GM18505 (cell line): ENCODE measurements around the gene DDN.

Experiments
- ATAC-seq: cut with Tn5 transposase; IDR thresholded peaks from one replicate; pipeline ENCODE4 v1.9.1; 2021; ENCODE audit not compliant: unreplicated experiment
- POLR2A ChIP-seq: IDR thresholded peaks from 4 replicates; pipeline ENCODE4 v1.6.1; 2011; ENCODE audit warnings: borderline replicate concordance; ENCODE audit not compliant: insufficient read depth, insufficient read length; ENCODE audit errors: extremely low read depth

Gene DDN

GRCh38 chr12:49015196-49015595, 16.0 kb upstream of the DDN start:
- TF ChIP-seq POLR2A = no peak
- no peak for ATAC-seq

GRCh38 chr12:49014547-49014946, 15.4 kb upstream of the DDN start:
- no peak for ATAC-seq
- no peak for TF ChIP-seq POLR2A

- ATAC-seq = no peak
- TF ChIP-seq POLR2A = no peak
Measured at GRCh38 chr12:49013428-49013827, 14.3 kb upstream of the DDN start.

GRCh38 chr12:49012739-49013138, 13.6 kb upstream of the DDN start:
- no peak for TF ChIP-seq POLR2A
- no peak for ATAC-seq

GRCh38 chr12:49010092-49010668, 11.0 kb upstream of the DDN start:
- no peak for TF ChIP-seq POLR2A
- ATAC-seq = no peak

- TF ChIP-seq POLR2A = no peak
- no peak for ATAC-seq
Measured at GRCh38 chr12:49008943-49009342, 9.8 kb upstream of the DDN start.

GRCh38 chr12:49000346-49000745, 1.2 kb upstream of the DDN start:
- ATAC-seq = no peak

GRCh38 chr12:48998497-48999353, 450 bp downstream of the DDN start:
- no peak for TF ChIP-seq POLR2A
- ATAC-seq = no peak

More at GRCh38 chr12:49000346-49000745, 1.2 kb upstream of the DDN start:
- TF ChIP-seq POLR2A = no peak

- no peak for ATAC-seq
- TF ChIP-seq POLR2A = peak; percentile 44
Measured at GRCh38 chr12:48997719-48998496, 1.3 kb downstream of the DDN start.

GRCh38 chr12:48996794-48997718, 2.1 kb downstream of the DDN start:
- no peak for ATAC-seq
- TF ChIP-seq POLR2A = no peak

- no peak for TF ChIP-seq POLR2A
- no peak for ATAC-seq
Measured at GRCh38 chr12:48995086-48995879, 3.9 kb downstream of the DDN start.
